ENCODE data around the gene MAP2K7.

GRCh38 chr19:7908078-7908699 lies 4.5 kb downstream of the MAP2K7 start:
- no peak for TF ChIP-seq ZBTB21 (tag by site-specific recombination; IDR thresholded peaks at IDR 0.05)
- TF ChIP-seq, protein P1, sequence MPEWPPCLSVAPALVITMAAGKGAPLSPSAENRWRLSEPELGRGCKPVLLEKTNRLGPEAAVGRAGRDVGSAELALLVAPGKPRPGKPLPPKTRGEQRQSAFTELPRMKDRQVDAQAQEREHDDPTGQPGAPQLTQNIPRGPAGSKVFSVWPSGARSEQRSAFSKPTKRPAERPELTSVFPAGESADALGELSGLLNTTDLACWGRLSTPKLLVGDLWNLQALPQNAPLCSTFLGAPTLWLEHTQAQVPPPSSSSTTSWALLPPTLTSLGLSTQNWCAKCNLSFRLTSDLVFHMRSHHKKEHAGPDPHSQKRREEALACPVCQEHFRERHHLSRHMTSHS (tag by site-specific recombination; IDR thresholded peaks at IDR 0.05), result no peak
- TF ChIP-seq, protein P2, sequence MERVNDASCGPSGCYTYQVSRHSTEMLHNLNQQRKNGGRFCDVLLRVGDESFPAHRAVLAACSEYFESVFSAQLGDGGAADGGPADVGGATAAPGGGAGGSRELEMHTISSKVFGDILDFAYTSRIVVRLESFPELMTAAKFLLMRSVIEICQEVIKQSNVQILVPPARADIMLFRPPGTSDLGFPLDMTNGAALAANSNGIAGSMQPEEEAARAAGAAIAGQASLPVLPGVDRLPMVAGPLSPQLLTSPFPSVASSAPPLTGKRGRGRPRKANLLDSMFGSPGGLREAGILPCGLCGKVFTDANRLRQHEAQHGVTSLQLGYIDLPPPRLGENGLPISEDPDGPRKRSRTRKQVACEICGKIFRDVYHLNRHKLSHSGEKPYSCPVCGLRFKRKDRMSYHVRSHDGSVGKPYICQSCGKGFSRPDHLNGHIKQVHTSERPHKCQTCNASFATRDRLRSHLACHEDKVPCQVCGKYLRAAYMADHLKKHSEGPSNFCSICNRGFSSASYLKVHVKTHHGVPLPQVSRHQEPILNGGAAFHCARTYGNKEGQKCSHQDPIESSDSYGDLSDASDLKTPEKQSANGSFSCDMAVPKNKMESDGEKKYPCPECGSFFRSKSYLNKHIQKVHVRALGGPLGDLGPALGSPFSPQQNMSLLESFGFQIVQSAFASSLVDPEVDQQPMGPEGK (tag by site-specific recombination; IDR thresholded peaks at IDR 0.05), result no peak; the same call in 1 of the 2 replicates
- no peak for TF ChIP-seq ZSCAN30 (tag by site-specific recombination; IDR thresholded peaks at IDR 0.05)
- TF ChIP-seq ZNF830 (tag by site-specific recombination; IDR thresholded peaks at IDR 0.05; ENCODE audit: low read depth), result no peak
- TF ChIP-seq ZNF621 (tag by site-specific recombination; IDR thresholded peaks at IDR 0.05), result no peak
- TF ChIP-seq, protein P3, sequence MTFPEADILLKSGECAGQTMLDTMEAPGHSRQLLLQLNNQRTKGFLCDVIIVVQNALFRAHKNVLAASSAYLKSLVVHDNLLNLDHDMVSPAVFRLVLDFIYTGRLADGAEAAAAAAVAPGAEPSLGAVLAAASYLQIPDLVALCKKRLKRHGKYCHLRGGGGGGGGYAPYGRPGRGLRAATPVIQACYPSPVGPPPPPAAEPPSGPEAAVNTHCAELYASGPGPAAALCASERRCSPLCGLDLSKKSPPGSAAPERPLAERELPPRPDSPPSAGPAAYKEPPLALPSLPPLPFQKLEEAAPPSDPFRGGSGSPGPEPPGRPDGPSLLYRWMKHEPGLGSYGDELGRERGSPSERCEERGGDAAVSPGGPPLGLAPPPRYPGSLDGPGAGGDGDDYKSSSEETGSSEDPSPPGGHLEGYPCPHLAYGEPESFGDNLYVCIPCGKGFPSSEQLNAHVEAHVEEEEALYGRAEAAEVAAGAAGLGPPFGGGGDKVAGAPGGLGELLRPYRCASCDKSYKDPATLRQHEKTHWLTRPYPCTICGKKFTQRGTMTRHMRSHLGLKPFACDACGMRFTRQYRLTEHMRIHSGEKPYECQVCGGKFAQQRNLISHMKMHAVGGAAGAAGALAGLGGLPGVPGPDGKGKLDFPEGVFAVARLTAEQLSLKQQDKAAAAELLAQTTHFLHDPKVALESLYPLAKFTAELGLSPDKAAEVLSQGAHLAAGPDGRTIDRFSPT (tag by site-specific recombination; IDR thresholded peaks at IDR 0.05), result peak; percentile 8; the same call in 1 of the 2 replicates
- TF ChIP-seq ZNF423 (tag by site-specific recombination; IDR thresholded peaks at IDR 0.05), result no peak
- TF ChIP-seq, protein P4, sequence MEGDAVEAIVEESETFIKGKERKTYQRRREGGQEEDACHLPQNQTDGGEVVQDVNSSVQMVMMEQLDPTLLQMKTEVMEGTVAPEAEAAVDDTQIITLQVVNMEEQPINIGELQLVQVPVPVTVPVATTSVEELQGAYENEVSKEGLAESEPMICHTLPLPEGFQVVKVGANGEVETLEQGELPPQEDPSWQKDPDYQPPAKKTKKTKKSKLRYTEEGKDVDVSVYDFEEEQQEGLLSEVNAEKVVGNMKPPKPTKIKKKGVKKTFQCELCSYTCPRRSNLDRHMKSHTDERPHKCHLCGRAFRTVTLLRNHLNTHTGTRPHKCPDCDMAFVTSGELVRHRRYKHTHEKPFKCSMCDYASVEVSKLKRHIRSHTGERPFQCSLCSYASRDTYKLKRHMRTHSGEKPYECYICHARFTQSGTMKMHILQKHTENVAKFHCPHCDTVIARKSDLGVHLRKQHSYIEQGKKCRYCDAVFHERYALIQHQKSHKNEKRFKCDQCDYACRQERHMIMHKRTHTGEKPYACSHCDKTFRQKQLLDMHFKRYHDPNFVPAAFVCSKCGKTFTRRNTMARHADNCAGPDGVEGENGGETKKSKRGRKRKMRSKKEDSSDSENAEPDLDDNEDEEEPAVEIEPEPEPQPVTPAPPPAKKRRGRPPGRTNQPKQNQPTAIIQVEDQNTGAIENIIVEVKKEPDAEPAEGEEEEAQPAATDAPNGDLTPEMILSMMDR (tag by site-specific recombination; IDR thresholded peaks at IDR 0.05), result peak; percentile 58
- TF ChIP-seq HOXA7 (CRISPR knock-in tag; IDR thresholded peaks at IDR 0.05; ENCODE audit: borderline replicate concordance), result no peak
- no peak for TF ChIP-seq ZSCAN18 (tag by site-specific recombination; IDR thresholded peaks at IDR 0.05)
- 0 out of 2 replicates have a peak, but pooled peaks have one; percentile 20 for TF ChIP-seq REST (tag by site-specific recombination; IDR thresholded peaks at IDR 0.05)
- no peak for TF ChIP-seq ZNF214 (tag by site-specific recombination; IDR thresholded peaks at IDR 0.05; ENCODE audit: borderline replicate concordance)

Measured in HEK293 (cell line).